ENCODE results near the gene OVOL1.

OVOL1 gene

GRCh38 chr11:65771589-65772112 is 15.2 kb upstream of the OVOL1 start:
- DNase-seq (ENCODE audit: low read depth), result no peak
- no peak for TF ChIP-seq CTCF (IDR thresholded peaks at IDR 0.05; ENCODE audit: control insufficient read depth, extremely low read depth, insufficient read depth)
- no peak overlapping the region for H3K4me3 ChIP-seq (ENCODE audit: low read depth, low read length)

- no peak overlapping the region for H3K4me3 ChIP-seq (ENCODE audit: low read depth, low read length)
- no peak for DNase-seq (ENCODE audit: low read depth)
- TF ChIP-seq CTCF (IDR thresholded peaks at IDR 0.05; ENCODE audit: control insufficient read depth, extremely low read depth, insufficient read depth), result no peak
Measured at GRCh38 chr11:65773784-65774411, 13.0 kb upstream of the OVOL1 start.

GRCh38 chr11:65774525-65775306 is 12.1 kb upstream of the OVOL1 start:
- H3K4me3 ChIP-seq (ENCODE audit: low read depth, low read length), result no peak overlapping the region
- no peak for DNase-seq (ENCODE audit: low read depth)
- TF ChIP-seq CTCF (IDR thresholded peaks at IDR 0.05; ENCODE audit: control insufficient read depth, extremely low read depth, insufficient read depth), result no peak

GRCh38 chr11:65776196-65776595 is 10.7 kb upstream of the OVOL1 start:
- no peak for DNase-seq (ENCODE audit: low read depth)
- H3K4me3 ChIP-seq (ENCODE audit: low read depth, low read length), result no peak overlapping the region
- TF ChIP-seq CTCF (IDR thresholded peaks at IDR 0.05; ENCODE audit: control insufficient read depth, extremely low read depth, insufficient read depth), result no peak

DNA sequence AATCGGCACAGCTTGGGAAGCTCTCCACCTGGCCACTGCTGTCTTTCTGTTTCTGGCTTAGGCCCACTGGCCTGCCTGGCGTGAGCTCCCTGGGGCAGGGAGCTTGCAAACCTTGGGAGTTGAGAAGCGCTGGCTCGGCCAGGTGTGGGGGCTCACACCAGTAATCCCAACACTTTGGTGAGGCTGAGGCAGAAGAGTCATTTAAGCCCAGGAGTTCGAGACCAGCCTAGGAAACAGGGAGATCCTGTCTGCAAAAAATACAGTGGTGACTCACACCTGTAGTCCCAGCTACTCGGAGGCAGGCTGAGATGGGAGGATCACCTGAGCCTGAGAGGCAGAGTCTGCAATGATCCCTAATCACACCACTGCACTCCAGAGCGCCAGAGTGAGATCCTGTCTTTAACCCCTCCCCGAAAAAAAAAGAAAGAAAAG is 10.1 kb upstream of the OVOL1 start:
- H3K4me3 ChIP-seq (ENCODE audit: low read depth, low read length), result no peak overlapping the region
- no peak for DNase-seq (ENCODE audit: low read depth)
- TF ChIP-seq CTCF (IDR thresholded peaks at IDR 0.05; ENCODE audit: control insufficient read depth, extremely low read depth, insufficient read depth), result no peak

GRCh38 chr11:65777241-65777640 is 9.6 kb upstream of the OVOL1 start:
- DNase-seq (ENCODE audit: low read depth), result no peak
- no peak for TF ChIP-seq CTCF (IDR thresholded peaks at IDR 0.05; ENCODE audit: control insufficient read depth, extremely low read depth, insufficient read depth)
- H3K4me3 ChIP-seq (ENCODE audit: low read depth, low read length), result no peak overlapping the region
